Endodermal cell (in vitro differentiated cells): ENCODE data around the gene ATXN10. TPM values are rescaled to one million over a fixed set of nuclear protein-coding genes. Genes with fewer than 3 reads are reported as not detected.
"Not testable (repeated sequence)": the region's sequence is repeated elsewhere in the genome, so short reads cannot be mapped to it uniquely, and the experiment has no call there.

Experiments
- DNase-seq: peaks from one replicate; pipeline ENCODE4 v3.0.0-alpha.2; 2017
- H3K27ac ChIP-seq: 2 replicates; pipeline ENCODE4 v1.5.1; 2013; ENCODE audit warnings: mild to moderate bottlenecking, low read depth, low read length, moderate library complexity
- H3K27me3 ChIP-seq: 2 replicates; pipeline ENCODE4 v1.6.1; 2013; ENCODE audit warnings: mild to moderate bottlenecking, low read length, moderate library complexity; ENCODE audit not compliant: insufficient read depth, control insufficient read depth, poor library complexity, severe bottlenecking
- H3K36me3 ChIP-seq: 2 replicates; pipeline ENCODE4 v1.7.0; 2013; ENCODE audit warnings: mild to moderate bottlenecking, low read length, moderate library complexity; ENCODE audit not compliant: control insufficient read depth, insufficient read depth
- H3K4me1 ChIP-seq: one replicate; pipeline ENCODE4 v1.7.0; 2013; ENCODE audit warnings: low read length; ENCODE audit not compliant: control insufficient read depth, insufficient read depth
- H3K4me3 ChIP-seq: 2 replicates; pipeline ENCODE4 v1.5.1; 2013; ENCODE audit warnings: mild to moderate bottlenecking, low read length, moderate library complexity
- H3K9ac ChIP-seq: 2 replicates; pipeline ENCODE4 v1.6.1; 2013; ENCODE audit warnings: mild to moderate bottlenecking, low read length, moderate library complexity; ENCODE audit not compliant: poor library complexity, severe bottlenecking; ENCODE audit errors: extremely low read depth
- H3K9me3 ChIP-seq: 2 replicates; pipeline ENCODE4 v1.6.1; 2013; ENCODE audit warnings: mild to moderate bottlenecking, low read length, moderate library complexity; ENCODE audit not compliant: control insufficient read depth
- H3K27ac Mint-ChIP-seq: 2 replicates; pipeline ENCODE4 v1.8.0; 2020; ENCODE audit warnings: mixed read lengths
- H3K27me3 Mint-ChIP-seq: 2 replicates; pipeline ENCODE4 v1.8.0; 2021; ENCODE audit warnings: mild to moderate bottlenecking, mixed read lengths; ENCODE audit not compliant: insufficient read depth
- H3K36me3 Mint-ChIP-seq: 2 replicates; pipeline ENCODE4 v1.8.0; 2020; ENCODE audit warnings: low read depth, mixed read lengths
- H3K4me1 Mint-ChIP-seq: 2 replicates; pipeline ENCODE4 v1.8.0; 2020; ENCODE audit warnings: mixed read lengths
- H3K4me3 Mint-ChIP-seq: 2 replicates; pipeline ENCODE4 v1.8.0; 2020; ENCODE audit warnings: mild to moderate bottlenecking, moderate library complexity, mixed read lengths
- H3K9me3 Mint-ChIP-seq: 2 replicates; pipeline ENCODE4 v1.8.0; 2020; ENCODE audit warnings: mild to moderate bottlenecking, mixed read lengths
- CTCF ChIP-seq: fragments of 200-600 bp; sonication (generic); conservative IDR thresholded peaks from 2 replicates; pipeline ENCODE4 v1.5.0; 2021; ENCODE audit warnings: antibody characterized with exemption, mild to moderate bottlenecking
- WGBS, 2 experiments: methylation state at CpG; one replicate each; pipeline versions ENCODE4 v1.1.5 to v1.1.7; 2013; ENCODE audit warnings: missing lambda C conversion rate in 2 of 2, mixed read lengths in 1 of 2; ENCODE audit not compliant: insufficient coverage in 1 of 2, insufficient read length in 1 of 2; 5-methylcytosine and 5-hydroxymethylcytosine counted together
- total RNA-seq, 2 donors: library from RNA; stranded (reverse); fragmentation: NEBNext Ultra II Directional in 1 of 2; extraction: Animal tissue kit (Norgen Biotek cat#: 25700) in 1 of 2; gene quantifications; 2 replicates in 1 of 2; 3 replicates in 1 of 2; pipeline ENCODE4 v1.2.1, GENCODE V29; 2021

Gene ATXN10
- total RNA-seq, 2 donors from 2014 or later, result 223 to 266 TPM

GRCh38 chr22:45709060-45709739 is 37.6 kb downstream of the ATXN10 start:
- peaks cover 59% of the 10 kb centered on the region for H3K36me3 Mint-ChIP-seq
- Histone ChIP-seq H3K27ac (no peak overlapping the region), H3K27me3 (no peaks in the 10 kb centered on the region), H3K36me3 (peaks cover 67% of the 10 kb centered on the region), H3K9ac (no peak overlapping the region), H3K4me3 (no peak overlapping the region), H3K9me3 (no peaks in the 10 kb centered on the region), H3K4me1 (no peaks in the 10 kb centered on the region)
- no peak overlapping the region for H3K4me3 Mint-ChIP-seq
- H3K9me3 Mint-ChIP-seq, result no peaks in the 10 kb centered on the region
- H3K27ac Mint-ChIP-seq, result no peak overlapping the region
- no peak for DNase-seq
- peaks cover 32% of the 10 kb centered on the region for H3K4me1 Mint-ChIP-seq
- H3K27me3 Mint-ChIP-seq, result no peaks in the 10 kb centered on the region
- 99 to 100% methylated on average over 4 to 5 of the region's 5 CpGs for WGBS, 2 experiments
- no peak for TF ChIP-seq CTCF

GRCh38 chr22:45709866-45710265 is 38.2 kb downstream of the ATXN10 start:
- Mint-ChIP-seq H3K36me3 (peaks cover 57% of the 10 kb centered on the region), H3K4me1 (peaks cover 30% of the 10 kb centered on the region), H3K4me3 (no peak overlapping the region), H3K27me3 (no peaks in the 10 kb centered on the region), H3K9me3 (no peaks in the 10 kb centered on the region), H3K27ac (no peak overlapping the region)
- no peak overlapping the region for H3K4me3 ChIP-seq
- no peak for DNase-seq
- H3K27me3 ChIP-seq, result no peaks in the 10 kb centered on the region
- no peak overlapping the region for H3K9ac ChIP-seq
- no peaks in the 10 kb centered on the region for H3K9me3 ChIP-seq
- 92% methylated on average over 2 of the region's 2 CpGs for WGBS, 2 experiments
- TF ChIP-seq CTCF, result no peak
- H3K36me3 ChIP-seq, result peaks cover 67% of the 10 kb centered on the region
- no peaks in the 10 kb centered on the region for H3K4me1 ChIP-seq
- H3K27ac ChIP-seq, result no peak overlapping the region

- H3K4me3 Mint-ChIP-seq, result no peak overlapping the region
- DNase-seq, result no peak
- TF ChIP-seq CTCF, result no peak
- no peaks in the 10 kb centered on the region for H3K9me3 Mint-ChIP-seq
- Histone ChIP-seq H3K36me3 (peaks cover 66% of the 10 kb centered on the region), H3K27ac (no peak overlapping the region), H3K4me3 (no peak overlapping the region), H3K27me3 (no peaks in the 10 kb centered on the region), H3K4me1 (no peaks in the 10 kb centered on the region), H3K9me3 (no peaks in the 10 kb centered on the region), H3K9ac (no peak overlapping the region)
- H3K27me3 Mint-ChIP-seq, result no peaks in the 10 kb centered on the region
- no peak overlapping the region for H3K27ac Mint-ChIP-seq
- peaks cover 57% of the 10 kb centered on the region for H3K36me3 Mint-ChIP-seq
- H3K4me1 Mint-ChIP-seq, result peaks cover 30% of the 10 kb centered on the region
- WGBS, 2 experiments, result 100% methylated on average over 3 of the region's 3 CpGs; no CpG with 5 or more reads in 1 of the 2 experiments
Observed at GRCh38 chr22:45710469-45710868, 38.8 kb downstream of the ATXN10 start.

GRCh38 chr22:45714390-45714789 is 42.8 kb downstream of the ATXN10 start:
- not testable (repeated sequence) for DNase-seq, H3K9ac ChIP-seq, H3K9me3 Mint-ChIP-seq, H3K27me3 Mint-ChIP-seq, H3K4me3 Mint-ChIP-seq, H3K27ac Mint-ChIP-seq, H3K4me3 ChIP-seq, H3K27me3 ChIP-seq, H3K4me1 ChIP-seq, H3K27ac ChIP-seq, H3K9me3 ChIP-seq
- WGBS, 2 experiments, result 88 to 94% methylated on average over 4 of the region's 4 CpGs
- H3K36me3 ChIP-seq, result peaks cover 58% of the 10 kb centered on the region
- peaks cover 23% of the 10 kb centered on the region for H3K4me1 Mint-ChIP-seq
- peaks cover 40% of the 10 kb centered on the region for H3K36me3 Mint-ChIP-seq
